GM18511 (cell line): ENCODE data around the gene PDE8A.

Experiments
- ATAC-seq: cut with Tn5 transposase; IDR thresholded peaks from one replicate; pipeline ENCODE4 v1.9.1; 2021; ENCODE audit warnings: mild to moderate bottlenecking, moderate library complexity; ENCODE audit not compliant: unreplicated experiment

Gene PDE8A

GRCh38 chr15:85072917-85073316, 91.3 kb downstream of the PDE8A start:
- no peak for ATAC-seq

- peak; percentile 92 for ATAC-seq
Measured at GRCh38 chr15:85073556-85074194, 92.0 kb downstream of the PDE8A start.

DNA sequence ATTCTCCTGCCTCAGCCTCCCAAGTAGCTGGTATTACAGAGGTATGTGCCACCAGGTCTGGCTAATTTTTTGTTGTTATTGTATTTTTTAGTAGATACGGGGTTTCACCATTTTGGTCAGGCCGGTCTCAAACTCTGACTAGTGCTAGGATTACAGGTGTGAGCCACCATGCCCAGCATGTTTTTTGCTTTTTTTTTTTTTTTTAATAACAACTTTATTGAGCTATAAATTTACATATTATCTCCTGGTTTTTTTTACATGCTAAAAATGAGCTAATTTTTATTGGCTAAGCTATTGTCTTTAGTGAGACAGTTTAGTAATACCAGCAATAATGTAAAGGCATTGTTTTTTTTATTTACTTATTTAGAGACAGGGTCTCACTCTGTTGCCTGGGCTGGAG, 105.2 kb downstream of the PDE8A start:
- no peak for ATAC-seq

DNA sequence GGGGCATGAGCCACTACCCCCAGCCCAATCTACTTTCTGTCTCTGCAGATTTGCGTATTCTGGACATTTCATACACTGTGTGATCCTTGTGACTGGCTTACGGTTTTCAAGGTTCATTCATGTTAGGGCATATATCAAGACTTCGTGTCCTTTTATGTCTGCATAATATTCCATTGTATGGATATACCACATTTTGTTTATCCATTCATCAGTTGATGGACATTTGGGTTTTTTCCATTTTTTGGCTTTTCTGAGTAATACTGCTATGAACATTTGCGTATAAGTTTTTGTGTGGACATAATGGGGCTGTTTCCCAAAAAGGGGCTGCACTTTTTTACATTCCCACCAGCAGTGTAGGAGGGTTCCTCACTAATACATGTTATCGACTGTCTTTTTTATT, 106.6 kb downstream of the PDE8A start:
- no peak for ATAC-seq

GRCh38 chr15:85089929-85090597, 108.4 kb downstream of the PDE8A start:
- ATAC-seq, result no peak

- no peak for ATAC-seq
Measured at GRCh38 chr15:85091990-85092389, 110.3 kb downstream of the PDE8A start.

GRCh38 chr15:85094685-85095084, 113.0 kb downstream of the PDE8A start:
- no peak for ATAC-seq

DNA sequence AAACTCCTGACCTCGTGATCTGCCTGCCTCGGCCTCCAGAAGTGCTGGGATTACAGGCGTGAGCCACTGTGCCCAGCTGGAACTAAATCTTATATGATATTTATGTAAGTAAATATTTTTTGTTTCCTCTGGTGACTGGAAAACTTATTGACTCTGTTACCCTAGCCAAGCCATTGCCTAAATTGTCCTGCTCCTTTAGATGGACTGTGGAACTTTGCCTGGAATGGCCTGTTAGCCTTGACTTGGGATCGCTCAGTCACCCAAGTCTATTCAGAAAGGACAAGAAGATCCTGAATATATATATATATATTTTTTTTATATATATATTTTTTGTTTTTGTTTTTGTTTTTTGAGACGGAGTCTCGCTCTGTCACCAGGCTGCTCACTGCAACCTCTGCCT, 113.9 kb downstream of the PDE8A start:
- no peak for ATAC-seq

DNA sequence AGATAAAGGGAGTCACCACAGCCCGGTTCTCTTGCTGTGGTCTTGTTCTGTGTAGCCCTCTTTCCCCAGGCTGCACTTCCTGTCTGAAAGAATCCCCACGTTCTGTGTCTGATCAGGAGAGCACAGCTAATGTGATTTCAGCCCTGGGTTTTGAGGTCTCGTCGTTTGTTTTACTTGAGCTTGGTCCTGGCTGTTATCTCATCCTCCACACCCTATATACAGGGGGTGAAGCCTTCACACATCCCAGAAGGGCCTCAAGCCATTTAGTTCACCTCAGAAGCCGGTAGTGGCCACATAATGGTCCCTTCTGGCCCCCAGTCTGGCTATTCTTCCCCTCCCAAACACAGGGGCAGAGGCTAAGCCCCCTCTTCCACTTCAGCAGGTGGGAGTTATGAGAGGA, 115.6 kb downstream of the PDE8A start:
- ATAC-seq, result no peak

- no peak for ATAC-seq
Measured at GRCh38 chr15:85097725-85098124, 116.1 kb downstream of the PDE8A start.

DNA sequence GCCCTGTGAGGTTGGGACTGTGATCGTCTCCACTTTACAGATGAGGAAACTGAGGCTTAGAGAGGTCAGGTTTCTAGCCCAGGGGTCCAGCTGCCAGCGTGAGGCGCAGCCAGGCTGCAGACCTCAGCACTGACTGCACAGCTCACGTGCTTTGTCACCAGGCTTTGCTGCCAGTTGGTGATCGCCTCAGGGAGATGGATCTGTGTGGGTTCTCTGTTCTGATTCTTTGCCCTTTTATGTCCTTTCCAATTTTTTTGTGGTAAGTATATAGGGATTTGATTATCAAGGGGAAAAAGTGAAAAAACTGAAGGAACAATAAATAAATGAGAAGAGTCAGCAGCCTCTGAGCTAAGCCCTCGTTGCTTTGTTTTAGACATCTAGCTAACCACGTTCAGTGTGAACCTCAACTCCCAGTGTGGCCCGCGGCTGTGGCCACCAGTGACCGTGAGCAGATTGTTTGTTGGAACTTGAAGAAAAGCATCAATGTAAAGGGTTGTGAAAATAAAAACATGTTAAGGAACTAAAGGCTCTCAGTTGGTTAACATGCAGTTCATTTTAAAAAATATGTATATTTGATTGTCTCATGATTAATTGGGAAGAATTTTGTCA, 117.6 kb downstream of the PDE8A start:
- no peak for ATAC-seq

- no peak for ATAC-seq
Measured at GRCh38 chr15:85100186-85100937, 118.7 kb downstream of the PDE8A start.

GRCh38 chr15:85104584-85104983, 122.9 kb downstream of the PDE8A start:
- ATAC-seq, result no peak

DNA sequence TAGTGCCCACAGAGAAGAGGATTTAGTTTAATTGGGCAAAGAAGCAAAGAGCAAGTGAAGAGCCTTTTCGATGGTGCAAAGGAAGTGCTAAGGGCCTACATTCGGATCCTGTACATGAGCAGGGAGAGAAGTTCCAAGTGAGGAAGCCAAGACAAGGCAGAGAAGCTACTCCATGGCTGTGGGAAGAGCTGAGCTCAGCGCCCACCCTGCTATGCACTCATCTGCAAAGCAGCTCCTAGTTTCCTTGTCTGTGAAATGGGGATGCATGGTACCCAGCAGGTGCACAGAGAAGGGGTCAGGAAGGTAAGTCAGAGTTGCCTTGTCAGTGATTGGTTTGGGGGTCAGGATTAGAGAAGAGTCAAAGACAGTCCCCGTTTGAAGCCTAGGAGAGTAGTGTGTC, 126.5 kb downstream of the PDE8A start:
- ATAC-seq, result no peak

- ATAC-seq, result no peak
Measured at GRCh38 chr15:85109333-85109732, 127.7 kb downstream of the PDE8A start.

- no peak for ATAC-seq
Measured at GRCh38 chr15:85112997-85113396, 131.3 kb downstream of the PDE8A start.

DNA sequence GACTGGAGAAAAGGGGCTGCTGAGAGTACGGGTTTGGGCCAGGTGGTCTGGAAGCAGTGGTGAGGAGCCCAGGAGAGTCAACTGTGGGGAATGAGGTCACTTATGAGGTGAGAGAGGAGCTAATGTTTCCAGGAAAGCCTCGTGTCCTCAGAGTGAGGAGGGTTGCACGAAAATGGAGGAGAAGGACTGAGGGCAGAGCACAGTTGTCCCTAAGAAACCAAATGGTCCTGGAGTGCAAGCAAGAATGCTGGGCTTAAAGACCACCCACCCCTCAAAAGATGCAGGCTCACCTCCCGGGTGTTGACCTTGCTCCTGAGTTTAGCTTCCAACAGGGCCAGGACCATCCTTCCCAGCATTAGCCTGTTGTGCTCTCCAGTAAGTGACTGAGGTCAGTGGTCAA, 133.2 kb downstream of the PDE8A start:
- ATAC-seq, result no peak

GRCh38 chr15:85116066-85116465, 134.4 kb downstream of the PDE8A start:
- no peak for ATAC-seq

DNA sequence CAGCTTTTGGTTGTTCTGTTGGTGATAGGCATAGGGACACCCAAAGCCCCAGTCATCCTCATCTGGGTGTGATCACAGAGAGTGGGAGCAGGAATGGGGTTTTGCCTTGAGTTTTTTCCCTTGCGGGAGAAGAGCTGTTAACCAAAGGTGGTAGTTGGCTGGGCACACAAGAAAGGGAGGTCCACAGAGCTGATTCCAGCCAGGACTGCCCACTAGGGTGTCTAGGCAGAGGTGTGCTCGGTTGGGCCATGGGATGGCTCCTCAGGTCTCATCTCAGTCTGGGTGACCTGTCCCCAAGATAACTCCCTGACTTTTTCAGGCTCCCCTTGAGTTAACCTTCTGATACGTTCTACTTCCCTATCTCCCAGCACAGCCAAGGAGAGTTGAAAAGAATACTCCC, 134.8 kb downstream of the PDE8A start:
- no peak for ATAC-seq

GRCh38 chr15:85116925-85117646, 135.4 kb downstream of the PDE8A start:
- no peak for ATAC-seq

- ATAC-seq, result no peak
Measured at GRCh38 chr15:85118173-85118572, 136.5 kb downstream of the PDE8A start.
